Adrenal gland (tissue), 12 donors: ENCODE data around the gene SV2C. TPM values are rescaled to one million over a fixed set of nuclear protein-coding genes. Genes with fewer than 3 reads are reported as not detected.
A peak's percentile ranks its signal among the peaks of the same experiment; 100 is the strongest.

Experiments used
- DNase-seq, 7 donors: peaks; one replicate each; pipeline ENCODE4 v3.0.0-alpha.2; 2019 to 2020
- H3K27ac ChIP-seq, 5 donors: fragments of 200-600 bp; sonication (generic) in 4 of 5; 1 replicate in 3 of 5; 2 replicates in 2 of 5; pipeline versions ENCODE4 v1.5.1 to v1.8.0; 2016 to 2020; ENCODE audit warnings: mild to moderate bottlenecking in 1 of 5
- H3K27me3 ChIP-seq: fragments of 200-600 bp; 2 replicates; pipeline ENCODE4 v1.8.0; 2021
- H3K36me3 ChIP-seq, 2 donors: fragments of 200-600 bp; replicated peaks in 1 of 2; 1 replicate in 1 of 2; 2 replicates in 1 of 2; pipeline versions ENCODE4 v1.5.1 to v1.8.0; 2018 to 2022
- H3K4me1 ChIP-seq, 2 donors: fragments of 200-600 bp; replicated peaks in 1 of 2; 1 replicate in 1 of 2; 2 replicates in 1 of 2; pipeline versions ENCODE4 v1.5.1 to v1.8.0; 2018 to 2021
- H3K4me3 ChIP-seq, 4 donors: fragments of 200-600 bp; sonication (generic) in 3 of 4; one replicate each; pipeline ENCODE4 v1.5.1; 2016 to 2018
- H3K9me3 ChIP-seq, 3 donors: fragments of 200-600 bp; sonication (generic) in 1 of 3; replicated peaks in 1 of 3; 1 replicate in 2 of 3; 2 replicates in 1 of 3; pipeline versions ENCODE4 v1.5.1 to v1.8.0; 2016 to 2021
- CTCF ChIP-seq, 6 experiments: fragments of 450-650 bp in 4 of 6; fragments of 200-600 bp in 2 of 6; sonication (generic) in 1 of 6; IDR thresholded peaks; 1 replicate in 5 of 6; 2 replicates in 1 of 6; pipeline versions ENCODE4 v1.5.1 to v1.8.0; 2016 to 2021; ENCODE audit warnings: antibody characterized with exemption in 6 of 6, mild to moderate bottlenecking in 2 of 6, moderate library complexity in 1 of 6
- POLR2A ChIP-seq, 2 donors: fragments of 450-650 bp; IDR thresholded peaks; one replicate each; pipeline ENCODE4 v1.6.1; 2017; ENCODE audit warnings: antibody characterized with exemption in 2 of 2, mild to moderate bottlenecking in 2 of 2, moderate library complexity in 1 of 2
- WGBS, 4 donors: extraction: QIAGEN DNeasy Blood & Tissue Kit in 2 of 4; methylation state at CpG; one replicate each; pipeline versions ENCODE4 v1.1.5 to v1.1.7; 2013 to 2017; 5-methylcytosine and 5-hydroxymethylcytosine counted together
- intact Hi-C, 2 donors: fragments of 100-400 bp; cut with DNase I; formaldehyde crosslinking; loops; one replicate each; pipeline versions ENCODE4 v1.14.1 to v1.15.0; 2022 to 2023
- polyA plus RNA-seq, 3 donors: library from polyadenylated mRNA; stranded (reverse); fragments of 200-250 nt in 2 of 3; fragments of 350-450 nt in 1 of 3; fragmentation: Illumina TruSeq in 1 of 3; extraction: RNeasy Lipid Tissue Mini Kit (QIAGEN cat#74804) in 1 of 3; gene quantifications; one replicate each; pipeline ENCODE4 v1.2.3, GENCODE V29; 2013 to 2014
- total RNA-seq, 9 donors: library from RNA; depleted of rRNA in 4 of 9; stranded (reverse); fragments of >200 nt in 4 of 9; fragments of 120-200 nt in 1 of 9; fragmentation: NEBNext Ultra II Directional in 1 of 9; extraction: Animal tissue kit (Norgen Biotek cat#: 25700) in 1 of 9; gene quantifications; one replicate each; pipeline versions ENCODE4 v1.1.0 to v1.2.4, GENCODE V29; 2013 to 2023
- donor health status: healthy with polysubstance abuse.
- donor health status: Bipolar disorder and iron deficiency.
- donor health status: DM: yes; HTN: yes; CAD: no.
- donor health status: DM: no; HTN: no; CAD: no.
- donor health status: DM: no; HTN: no; CAD: no.
- donor health status: DM: yes; HTN: yes; CAD: no.

The SV2C gene
- total and polyA plus RNA-seq, 12 donors = under 0.01 to 0.96 (median 0.19) TPM; not detected in 1

GRCh38 chr5:76386360-76386759 is 303.2 kb downstream of the SV2C start:
- H3K9me3 ChIP-seq = no peaks in the 10 kb centered on the region
- H3K27ac ChIP-seq = peak overlapping the region in 3 of 5 donors; percentile 17 to 29 (median 19)
- no peak overlapping the region for H3K4me3 ChIP-seq
- H3K36me3 ChIP-seq = no peaks in the 10 kb centered on the region
- intact Hi-C loops = no loop called here
- H3K27me3 ChIP-seq = no peaks in the 10 kb centered on the region
- DNase-seq = peak; percentile 70 to 85 (median 80)
- H3K4me1 ChIP-seq = peaks cover 0 to 4% of the 10 kb centered on the region in 2 donors
- no peak for TF ChIP-seq CTCF (IDR thresholded peaks at IDR 0.05)
- no peak for TF ChIP-seq POLR2A (IDR thresholded peaks at IDR 0.05)
- 22 to 54% (median 47%) methylated on average over 4 to 5 of the region's 5 CpGs for WGBS, 4 donors

GRCh38 chr5:76388236-76388635 is 305.1 kb downstream of the SV2C start:
- WGBS, 4 donors = 82 to 93% (median 87%) methylated on average over 1 of the region's 1 CpG
- DNase-seq = no peak
- Histone ChIP-seq H3K9me3 (no peaks in the 10 kb centered on the region), H3K27ac (no peak overlapping the region), H3K4me1 (peaks cover 0 to 4% of the 10 kb centered on the region in 2 donors), H3K27me3 (no peaks in the 10 kb centered on the region), H3K4me3 (no peak overlapping the region), H3K36me3 (no peaks in the 10 kb centered on the region)
- TF ChIP-seq CTCF (IDR thresholded peaks at IDR 0.05) = no peak
- no peak for TF ChIP-seq POLR2A (IDR thresholded peaks at IDR 0.05)
- intact Hi-C loops = no loop called here

- intact Hi-C loops = no loop called here
- TF ChIP-seq POLR2A (IDR thresholded peaks at IDR 0.05) (no peak), CTCF (IDR thresholded peaks at IDR 0.05) (no peak)
- DNase-seq = no peak
- Histone ChIP-seq H3K27ac (no peak overlapping the region), H3K9me3 (no peaks in the 10 kb centered on the region), H3K4me3 (no peak overlapping the region), H3K4me1 (peaks cover 0 to 4% of the 10 kb centered on the region in 2 donors), H3K36me3 (no peaks in the 10 kb centered on the region), H3K27me3 (no peaks in the 10 kb centered on the region)
- WGBS, 4 donors = 90 to 93% (median 92%) methylated on average over 11 of the region's 11 CpGs
These were observed 305.8 kb downstream of the SV2C start for GRCh38 chr5:76388791-76389512.

- Histone ChIP-seq H3K27ac (no peak overlapping the region), H3K27me3 (no peaks in the 10 kb centered on the region), H3K4me3 (no peak overlapping the region), H3K9me3 (no peaks in the 10 kb centered on the region), H3K36me3 (no peaks in the 10 kb centered on the region), H3K4me1 (peaks cover 0 to 4% of the 10 kb centered on the region in 2 donors)
- no peak for DNase-seq
- 71 to 85% (median 79%) methylated on average over 13 of the region's 13 CpGs for WGBS, 4 donors
- intact Hi-C loops = no loop called here
- TF ChIP-seq CTCF (IDR thresholded peaks at IDR 0.05) = no peak
- TF ChIP-seq POLR2A (IDR thresholded peaks at IDR 0.05) = no peak
These were observed 306.5 kb downstream of the SV2C start for GRCh38 chr5:76389513-76390154.
